Activated T-cell treated with anti-CD3 and anti-CD28 coated beads, Interleukin-2, amount 50 U/mL, for 4 hours (primary cell): ENCODE data around the gene TACR1. TPM values are rescaled to one million over a fixed set of nuclear protein-coding genes. Genes with fewer than 3 reads are reported as not detected.

Experiments used
- ATAC-seq, 2 donors: fragments of 200-7000 bp; cut with Tn5 transposase; one replicate each; pipeline ENCODE4 v1.10.0; 2021
- DNase-seq: peaks from one replicate; pipeline ENCODE4 v3.0.0-alpha.2; 2020
- H3K27me3 Mint-ChIP-seq: one replicate; pipeline ENCODE4 v1.8.0; 2021; ENCODE audit warnings: low read depth, mixed read lengths
- H3K36me3 Mint-ChIP-seq: one replicate; pipeline ENCODE4 v1.8.0; 2022; ENCODE audit warnings: mixed read lengths; ENCODE audit not compliant: insufficient read depth
- H3K4me1 Mint-ChIP-seq: one replicate; pipeline ENCODE4 v1.8.0; 2021; ENCODE audit warnings: low read depth, mixed read lengths
- H3K4me3 Mint-ChIP-seq: one replicate; pipeline ENCODE4 v1.8.0; 2021; ENCODE audit warnings: mild to moderate bottlenecking, moderate library complexity, mixed read lengths
- H3K9me3 Mint-ChIP-seq: one replicate; pipeline ENCODE4 v1.8.0; 2021; ENCODE audit warnings: mixed read lengths
- total RNA-seq, 3 donors: library from RNA; stranded (reverse); gene quantifications; one replicate each; pipeline ENCODE4 v1.2.1, GENCODE V29; 2021

Gene TACR1
- total RNA-seq, 3 donors from 2014 or later = not detected

DNA sequence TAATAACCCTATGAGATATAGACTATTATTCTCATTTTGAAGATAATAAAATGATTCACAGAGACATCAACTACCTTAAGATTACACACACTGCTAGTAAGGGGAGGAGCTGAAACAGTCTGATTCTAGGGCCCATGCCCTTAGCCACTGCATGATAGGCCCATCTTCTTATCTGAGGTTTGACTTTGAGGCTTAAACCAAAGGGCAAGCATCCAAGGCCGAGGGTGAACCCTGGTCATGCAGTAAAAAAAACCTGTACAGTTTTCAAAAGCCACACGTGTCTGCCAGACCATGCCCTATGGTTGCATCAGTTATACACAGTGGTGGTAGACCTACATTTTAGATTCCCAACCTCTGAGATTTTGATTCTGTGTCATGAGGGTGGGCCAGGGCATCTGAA is 196.0 kb downstream of the TACR1 start:
- Mint-ChIP-seq H3K4me3 (no peak overlapping the region), H3K36me3 (peaks cover 17% of the 10 kb centered on the region), H3K9me3 (no peaks in the 10 kb centered on the region), H3K4me1 (no peaks in the 10 kb centered on the region), H3K27me3 (no peaks in the 10 kb centered on the region)
- DNase-seq (no peak), ATAC-seq (no peak)

DNA sequence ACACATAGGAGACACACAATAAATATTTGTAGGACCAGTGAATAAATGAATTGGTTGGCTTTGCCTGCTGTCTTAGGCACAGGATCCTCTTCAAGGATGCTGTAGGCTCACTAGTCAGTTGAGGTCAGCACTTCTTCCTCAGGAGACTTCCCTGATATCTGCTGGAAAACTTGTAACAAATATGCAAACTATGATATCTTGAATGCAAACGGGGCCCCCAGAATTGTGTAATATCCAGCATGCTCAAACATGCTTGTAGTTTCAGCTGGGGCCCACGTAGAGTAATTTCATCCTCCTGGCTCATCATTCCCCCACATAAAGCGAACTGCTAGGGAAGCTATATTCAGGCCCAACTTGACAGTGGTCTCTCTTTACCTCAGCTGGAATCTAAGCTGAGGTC is 197.3 kb downstream of the TACR1 start:
- no peak overlapping the region for H3K4me3 Mint-ChIP-seq
- DNase-seq (no peak), ATAC-seq (no peak)
- H3K36me3 Mint-ChIP-seq = peaks cover 12% of the 10 kb centered on the region
- H3K9me3 Mint-ChIP-seq = no peaks in the 10 kb centered on the region
- no peaks in the 10 kb centered on the region for H3K27me3 Mint-ChIP-seq
- H3K4me1 Mint-ChIP-seq = no peaks in the 10 kb centered on the region

GRCh38 chr2:74999468-74999867 is 199.9 kb downstream of the TACR1 start:
- no peak for DNase-seq
- Mint-ChIP-seq H3K4me1 (no peaks in the 10 kb centered on the region), H3K9me3 (no peaks in the 10 kb centered on the region), H3K27me3 (no peaks in the 10 kb centered on the region), H3K4me3 (no peak overlapping the region), H3K36me3 (peaks cover 4% of the 10 kb centered on the region)
- ATAC-seq = no peak

Other genes starting within 250 kb of the TACR1 start
- 100 to 1,000 TPM in 1 of 3 donors, 10 to 100 TPM in 2; 72.3 to 101 (median 80.1) TPM for gene POLE4, start 240.9 kb downstream of the TACR1 start, total RNA-seq